ENCODE results near the gene FMN1. TPM values are rescaled to one million over a fixed set of nuclear protein-coding genes. Genes with fewer than 3 reads are reported as not detected.

Gene FMN1
- total RNA-seq, 6 donors from 2014 or later, result 20.2 to 176 (median 53.8) TPM

- H3K9me3 ChIP-seq, result no peaks in the 10 kb centered on the region
- ATAC-seq (ENCODE audit: low FRiP score in 2 of 2), result no peak
- WGBS, 2 donors, result 67 to 76% methylated on average over 1 of the region's 1 CpG
Measured at GRCh38 chr15:33014586-33014985, 179.9 kb downstream of the FMN1 start.

GRCh38 chr15:33013827-33014445 lies 180.6 kb downstream of the FMN1 start:
- H3K27me3 ChIP-seq, result no peaks in the 10 kb centered on the region
- H3K27ac ChIP-seq, result no peak overlapping the region
- H3K4me3 ChIP-seq, result no peak overlapping the region
- 49 to 58% methylated on average over 3 of the region's 3 CpGs for WGBS, 2 donors
- ATAC-seq (ENCODE audit: low FRiP score in 2 of 2), result peak in 1 of 2 donors; percentile 29
- TF ChIP-seq POLR2A (IDR thresholded peaks at IDR 0.05), result no peak
- TF ChIP-seq EP300 (IDR thresholded peaks at IDR 0.05), result no peak
- TF ChIP-seq CTCF (IDR thresholded peaks at IDR 0.05), result no peak
- H3K36me3 ChIP-seq, result no peaks in the 10 kb centered on the region
- no peaks in the 10 kb centered on the region for H3K9me3 ChIP-seq
- no peaks in the 10 kb centered on the region for H3K4me1 ChIP-seq
- DNase-seq, result no peak

More at GRCh38 chr15:33014586-33014985, 179.9 kb downstream of the FMN1 start:
- TF ChIP-seq POLR2AphosphoS5 (IDR thresholded peaks at IDR 0.05) (no peak), EP300 (IDR thresholded peaks at IDR 0.05) (no peak), POLR2A (IDR thresholded peaks at IDR 0.05) (no peak), CTCF (IDR thresholded peaks at IDR 0.05) (no peak)
- DNase-seq, result no peak
- no peak overlapping the region for H3K27ac ChIP-seq
- H3K4me1 ChIP-seq, result no peaks in the 10 kb centered on the region
- H3K27me3 ChIP-seq, result no peaks in the 10 kb centered on the region
- H3K4me3 ChIP-seq, result no peak overlapping the region
- H3K36me3 ChIP-seq, result no peaks in the 10 kb centered on the region

GRCh38 chr15:33011976-33012375 lies 182.5 kb downstream of the FMN1 start:
- DNase-seq, result no peak

GRCh38 chr15:33009603-33010002 lies 184.9 kb downstream of the FMN1 start:
- no peak for TF ChIP-seq EP300 (IDR thresholded peaks at IDR 0.05)
- TF ChIP-seq CTCF (IDR thresholded peaks at IDR 0.05), result no peak
- TF ChIP-seq POLR2AphosphoS5 (IDR thresholded peaks at IDR 0.05), result no peak
- TF ChIP-seq POLR2A (IDR thresholded peaks at IDR 0.05), result no peak
- no peak for DNase-seq
- no peaks in the 10 kb centered on the region for H3K36me3 ChIP-seq
- no peak overlapping the region for H3K27ac ChIP-seq
- 91 to 95% methylated on average over 4 of the region's 4 CpGs for WGBS, 2 donors
- no peaks in the 10 kb centered on the region for H3K9me3 ChIP-seq
- no peak for ATAC-seq (ENCODE audit: low FRiP score in 2 of 2)
- H3K27me3 ChIP-seq, result no peaks in the 10 kb centered on the region
- peaks cover 0 to 6% (median 2%) of the 10 kb centered on the region in 4 donors for H3K4me1 ChIP-seq
- H3K4me3 ChIP-seq, result no peak overlapping the region

More at GRCh38 chr15:33011976-33012375, 182.5 kb downstream of the FMN1 start:
- 83 to 85% methylated on average over 3 of the region's 3 CpGs for WGBS, 2 donors
- Histone ChIP-seq H3K36me3 (no peaks in the 10 kb centered on the region), H3K4me3 (no peak overlapping the region), H3K27ac (no peak overlapping the region), H3K27me3 (no peaks in the 10 kb centered on the region), H3K4me1 (peaks cover 0 to 6% (median 2%) of the 10 kb centered on the region in 4 donors), H3K9me3 (no peaks in the 10 kb centered on the region)
- no peak for TF ChIP-seq CTCF (IDR thresholded peaks at IDR 0.05)
- no peak for TF ChIP-seq POLR2AphosphoS5 (IDR thresholded peaks at IDR 0.05)
- no peak for TF ChIP-seq POLR2A (IDR thresholded peaks at IDR 0.05)
- ATAC-seq (ENCODE audit: low FRiP score in 2 of 2), result no peak

GRCh38 chr15:33009026-33009425 lies 185.5 kb downstream of the FMN1 start:
- WGBS, 2 donors, result 87 to 94% methylated on average over 5 of the region's 5 CpGs
- H3K27ac ChIP-seq, result no peak overlapping the region
- ATAC-seq (ENCODE audit: low FRiP score in 2 of 2), result no peak

More at GRCh38 chr15:33009026-33009425, 185.5 kb downstream of the FMN1 start:
- DNase-seq, result no peak
- no peaks in the 10 kb centered on the region for H3K36me3 ChIP-seq
- H3K27me3 ChIP-seq, result no peaks in the 10 kb centered on the region
- peaks cover 0 to 6% (median 2%) of the 10 kb centered on the region in 4 donors for H3K4me1 ChIP-seq
- no peak overlapping the region for H3K4me3 ChIP-seq
- H3K9me3 ChIP-seq, result no peaks in the 10 kb centered on the region
- no peak for TF ChIP-seq POLR2A (IDR thresholded peaks at IDR 0.05)
- no peak for TF ChIP-seq POLR2AphosphoS5 (IDR thresholded peaks at IDR 0.05)
- no peak for TF ChIP-seq EP300 (IDR thresholded peaks at IDR 0.05)
- TF ChIP-seq CTCF (IDR thresholded peaks at IDR 0.05), result no peak

Measured in upper lobe of left lung (tissue), 6 donors.